HCT116 (cell line): ENCODE measurements around the gene TMEM205. TPM values are rescaled to one million over a fixed set of nuclear protein-coding genes. Genes with fewer than 3 reads are reported as not detected.

Source experiments
- ATAC-seq: fragments of 200-7000 bp; cut with Tn5 transposase; 2 replicates; pipeline ENCODE4 v1.9.1; 2020; ENCODE audit warnings: mild to moderate bottlenecking, moderate library complexity
- BruUV-seq: library from RNA; stranded (reverse); fragments of 400-500 nt; replicated peaks from 2 replicates; lab custom pipeline; 2021; lab: Mats Ljungman, UMichigan
- CTCF ChIA-PET: fragments of 300-600 bp; sonication (Branson Sonifier 250); formaldehyde crosslinking; loops from one replicate; lab custom pipeline; 2021; ENCODE audit warnings: antibody characterized with exemption; lab: Charles Lee
- POLR2A ChIA-PET: fragments of 300-600, 350-600 bp; sonication (Branson Sonifier 250); formaldehyde crosslinking; loops from one replicate; lab custom pipeline; 2021; ENCODE audit warnings: antibody characterized with exemption; lab: Charles Lee
- RAD21 ChIA-PET, 2 experiments: fragments of 300-600 bp; sonication (Branson Sonifier 250); formaldehyde crosslinking; loops; one replicate each; lab custom pipeline; 2023; ENCODE audit warnings: low total read pairs in 2 of 2; ENCODE audit not compliant: uncharacterized antibody in 2 of 2, unreplicated experiment in 2 of 2, low non-redundant PET in 1 of 2; lab: Charles Lee
- DNase-seq: peaks from one replicate; pipeline ENCODE4 v3.0.0-alpha.2; 2010; ENCODE audit warnings: low read depth, low spot score
- H2AFZ ChIP-seq: fragments of 200-600 bp; shearing (Covaris generic), sonication (generic); 2 replicates; pipeline ENCODE4 v1.6.1; 2017; ENCODE audit warnings: low read depth, mixed run types, mixed read lengths, antibody characterized with exemption, low read length; ENCODE audit not compliant: poor library complexity, severe bottlenecking
- H3K27ac ChIP-seq: 2 replicates; pipeline ENCODE4 v1.5.1; 2012; ENCODE audit warnings: low read depth, low read length
- H3K27me3 ChIP-seq: fragments of 200-600 bp; sonication (generic); 2 replicates; pipeline ENCODE4 v1.6.1; 2016; ENCODE audit warnings: mixed run types, low read length, mixed read lengths; ENCODE audit not compliant: insufficient read depth
- H3K36me3 ChIP-seq, 2 experiments: fragments of 200-500 bp in 1 of 2; fragments of 200-600 bp in 1 of 2; sonication (Bioruptor generic) in 1 of 2; sonication (generic) in 1 of 2; 2 replicates each; pipeline versions ENCODE4 v1.5.1 to v1.6.1; 2014 to 2016; ENCODE audit warnings: low read length in 2 of 2, inconsistent platforms in 1 of 2, mixed read lengths in 1 of 2, mixed run types in 1 of 2; ENCODE audit not compliant: insufficient read depth in 2 of 2, control insufficient read depth in 1 of 2
- H3K4me1 ChIP-seq, 2 experiments: fragments of 200-600 bp in 1 of 2; sonication (generic) in 1 of 2; 2 replicates each; pipeline versions ENCODE4 v1.5.1 to v1.6.1; 2012 to 2017; ENCODE audit warnings: low read length in 2 of 2, inconsistent platforms in 1 of 2, mild to moderate bottlenecking in 1 of 2, mixed read lengths in 1 of 2, mixed run types in 1 of 2, moderate library complexity in 1 of 2; ENCODE audit not compliant: insufficient read depth in 2 of 2, control insufficient read depth in 1 of 2
- H3K4me2 ChIP-seq: fragments of 200-600 bp; sonication (generic); 2 replicates; pipeline ENCODE4 v1.6.1; 2017; ENCODE audit warnings: mixed run types, low read length, mixed read lengths
- H3K4me3 ChIP-seq, 2 experiments: fragments of 200-600 bp in 1 of 2; sonication (generic) in 1 of 2; replicated peaks in 1 of 2; 2 replicates each; pipeline ENCODE4 v1.5.1; 2011 to 2016; ENCODE audit warnings: low read length in 2 of 2, control low read depth in 1 of 2, low read depth in 1 of 2, mild to moderate bottlenecking in 1 of 2, mixed read lengths in 1 of 2, mixed run types in 1 of 2
- H3K79me2 ChIP-seq: fragments of 200-600 bp; sonication (generic); 2 replicates; pipeline ENCODE4 v1.6.1; 2017; ENCODE audit warnings: mild to moderate bottlenecking, mixed run types, low read length, moderate library complexity, mixed read lengths; ENCODE audit not compliant: insufficient read depth
- H3K9ac ChIP-seq: fragments of 200-600 bp; sonication (generic); 2 replicates; pipeline ENCODE4 v1.6.1; 2016; ENCODE audit warnings: low read length, mixed read lengths
- H3K9me2 ChIP-seq: fragments of 200-600 bp; sonication (generic), shearing (Covaris generic); 2 replicates; pipeline ENCODE4 v1.6.1; 2017; ENCODE audit warnings: mixed run types, mild to moderate bottlenecking, moderate library complexity; ENCODE audit not compliant: insufficient read depth
- H3K9me3 ChIP-seq, 2 experiments: fragments of 200-500 bp in 1 of 2; fragments of 200-600 bp in 1 of 2; sonication (Bioruptor generic) in 1 of 2; sonication (generic) in 1 of 2; 2 replicates each; pipeline ENCODE4 v1.6.1; 2014 to 2017; ENCODE audit warnings: low read length in 2 of 2, mixed read lengths in 2 of 2, inconsistent platforms in 1 of 2, low read depth in 1 of 2, mild to moderate bottlenecking in 1 of 2, mixed run types in 1 of 2, moderate library complexity in 1 of 2; ENCODE audit not compliant: control insufficient read depth in 1 of 2, insufficient read depth in 1 of 2
- H4K20me1 ChIP-seq: fragments of 200-600 bp; sonication (generic), shearing (Covaris generic); 2 replicates; pipeline ENCODE4 v1.6.1; 2017; ENCODE audit warnings: mixed run types, mild to moderate bottlenecking, moderate library complexity; ENCODE audit not compliant: insufficient read depth
- ATF3 ChIP-seq: IDR thresholded peaks from 2 replicates; pipeline ENCODE4 v1.6.1; 2012
- CBX3 ChIP-seq: IDR thresholded peaks from 2 replicates; pipeline ENCODE4 v1.6.1; 2012; ENCODE audit warnings: low read depth
- CEBPB ChIP-seq: IDR thresholded peaks from 2 replicates; pipeline ENCODE4 v1.6.1; 2012; ENCODE audit warnings: low read depth
- ELF1 ChIP-seq: IDR thresholded peaks from 2 replicates; pipeline ENCODE4 v1.6.1; 2012; ENCODE audit warnings: low read depth, borderline replicate concordance
- EZH2 ChIP-seq: fragments of 200-600 bp; sonication (generic); IDR thresholded peaks from 2 replicates; pipeline ENCODE4 v1.6.1; 2017; ENCODE audit warnings: antibody characterized with exemption, mixed run types
- EZH2phosphoT487 ChIP-seq: fragments of 200-600 bp; IDR thresholded peaks from 2 replicates; pipeline ENCODE4 v1.6.1; 2018; ENCODE audit warnings: antibody characterized with exemption, borderline replicate concordance
- FOSL1 ChIP-seq: IDR thresholded peaks from 2 replicates; pipeline ENCODE4 v1.6.1; 2012; ENCODE audit warnings: low read depth
- RAD21 ChIP-seq: IDR thresholded peaks from 2 replicates; pipeline ENCODE4 v1.6.1; 2012; ENCODE audit warnings: low read depth, mild to moderate bottlenecking
- REST ChIP-seq: IDR thresholded peaks from 2 replicates; pipeline ENCODE4 v1.6.1; 2012; ENCODE audit warnings: low read depth
- SP1 ChIP-seq: IDR thresholded peaks from 2 replicates; pipeline ENCODE4 v1.6.1; 2012; ENCODE audit warnings: low read depth
- SRF ChIP-seq: IDR thresholded peaks from 2 replicates; pipeline ENCODE4 v1.6.1; 2012; ENCODE audit warnings: low read depth
- TCF7L2 ChIP-seq: IDR thresholded peaks from 2 replicates; pipeline ENCODE4 v1.7.0; 2011; ENCODE audit warnings: borderline replicate concordance, inconsistent platforms; ENCODE audit not compliant: insufficient read depth, insufficient read length; ENCODE audit errors: extremely low read depth
- YY1 ChIP-seq: IDR thresholded peaks from 2 replicates; pipeline ENCODE4 v1.6.1; 2011; ENCODE audit warnings: low read length, low read depth, moderate library complexity, mild to moderate bottlenecking; ENCODE audit not compliant: insufficient replicate concordance; ENCODE audit errors: extremely low read depth
- ZNF274 ChIP-seq: fragments of 200-500 bp; sonication (Bioruptor generic); IDR thresholded peaks from 2 replicates; pipeline ENCODE4 v1.6.1; 2014; ENCODE audit warnings: mild to moderate bottlenecking, low read depth, low read length, inconsistent platforms
- intact Hi-C: fragments of 100-400 bp; cut with micrococcal nuclease; formaldehyde crosslinking; loops from 2 replicates; pipeline ENCODE4 v1.10.0; 2022
- total RNA-seq: library from RNA; stranded (reverse); gene quantifications from one replicate; pipeline ENCODE4 v1.2.1, GENCODE V29; 2021; ENCODE audit not compliant: unreplicated experiment

Gene TMEM205
- total RNA-seq, 1 experiment from 2014 or later = 55.9 TPM

- no peaks in the 10 kb centered on the region for H3K9me3 ChIP-seq
- H2AFZ ChIP-seq = no peak overlapping the region
- H3K27ac ChIP-seq = no peak overlapping the region
- no peaks in the 10 kb centered on the region for H3K9me2 ChIP-seq
- no peaks in the 10 kb centered on the region for H3K36me3 ChIP-seq
- intact Hi-C loops = no loop called here
- H4K20me1 ChIP-seq = no peaks in the 10 kb centered on the region
- H3K27me3 ChIP-seq = no peaks in the 10 kb centered on the region
- ChIA-PET CTCF (no interaction called here), POLR2A (no interaction called here), RAD21 (no interaction called here)
- no peak overlapping the region for H3K4me2 ChIP-seq
- BruUV-seq = no TSS peak
- TF ChIP-seq CBX3 (no peak), EZH2 (no peak), ATF3 (no peak), CEBPB (no peak), SRF (no peak), RAD21 (no peak), FOSL1 (no peak), TCF7L2 (no peak), ZNF274 (no peak), EZH2phosphoT487 (no peak), ELF1 (no peak), REST (no peak), YY1 (no peak), SP1 (no peak)
- H3K4me1 ChIP-seq = peaks cover 12 to 17% of the 10 kb centered on the region in 2 experiments
- DNase-seq (no peak), ATAC-seq (no peak)
- peaks cover 2% of the 10 kb centered on the region; the same call in 1 of the 2 replicates for H3K79me2 ChIP-seq
- H3K9ac ChIP-seq = no peak overlapping the region
- H3K4me3 ChIP-seq = no peak overlapping the region
Observed at GRCh38 chr19:11370744-11371143, 24.7 kb upstream of the TMEM205 start.
